HepG2 (cell line): ENCODE data around the gene CFAP73. TPM values are rescaled to one million over a fixed set of nuclear protein-coding genes. Genes with fewer than 3 reads are reported as not detected.

Experiments used
- EEA1 ChIP-seq: sonication (generic); formaldehyde crosslinking; IDR thresholded peaks from 2 replicates; pipeline ENCODE4 v1.5.1; 2020; ENCODE audit warnings: mild to moderate bottlenecking, missing genetic modification reagents, borderline replicate concordance
- EP300 ChIP-seq, 3 experiments: sonication (generic) in 1 of 3; formaldehyde crosslinking in 1 of 3; IDR thresholded peaks; 2 replicates each; pipeline versions ENCODE4 v1.5.1 to v1.6.1; 2011 to 2020; ENCODE audit warnings: low read depth in 2 of 3, low read length in 2 of 3, borderline replicate concordance in 1 of 3, improper control_type of control experiment in 1 of 3, mild to moderate bottlenecking in 1 of 3, missing genetic modification reagents in 1 of 3, moderate library complexity in 1 of 3
- GATAD2A ChIP-seq: IDR thresholded peaks from 2 replicates; pipeline ENCODE4 v1.6.1; 2016
- HMG20A ChIP-seq: IDR thresholded peaks from 2 replicates; pipeline ENCODE4 v1.6.1; 2016; ENCODE audit warnings: borderline replicate concordance
- NCOA1 ChIP-seq: sonication (generic); formaldehyde crosslinking; IDR thresholded peaks from 2 replicates; pipeline ENCODE4 v1.9.0; 2021; ENCODE audit warnings: missing genetic modification reagents
- PRDM10 ChIP-seq: sonication (generic); formaldehyde crosslinking; IDR thresholded peaks from 2 replicates; pipeline ENCODE4 v1.4.0; 2020; ENCODE audit warnings: low read depth, missing genetic modification reagents
- SMYD3 ChIP-seq: sonication (generic); formaldehyde crosslinking; IDR thresholded peaks from 2 replicates; pipeline ENCODE4 v1.8.1; 2023; ENCODE audit warnings: mild to moderate bottlenecking, missing genetic modification reagents
- SRF ChIP-seq: IDR thresholded peaks from 2 replicates; pipeline ENCODE4 v1.6.1; 2011; ENCODE audit warnings: mild to moderate bottlenecking, low read depth, low read length, moderate library complexity
- STAG1 ChIP-seq: sonication (generic); formaldehyde crosslinking; IDR thresholded peaks from 2 replicates; pipeline ENCODE4 v1.4.0; 2020; ENCODE audit warnings: missing genetic modification reagents
- U2AF2 ChIP-seq: fragments of 200-400 bp; formaldehyde crosslinking; IDR thresholded peaks from 2 replicates; pipeline ENCODE4 v1.6.1; 2017; ENCODE audit warnings: low read depth, mild to moderate bottlenecking, low read length
- ZBTB39 ChIP-seq: sonication (generic); formaldehyde crosslinking; IDR thresholded peaks from 2 replicates; pipeline ENCODE4 v1.5.0; 2020; ENCODE audit warnings: missing genetic modification reagents
- ZFP1 ChIP-seq: IDR thresholded peaks from 2 replicates; pipeline ENCODE4 v1.6.1; 2016
- ZKSCAN5 ChIP-seq: sonication (generic); formaldehyde crosslinking; IDR thresholded peaks from 2 replicates; pipeline ENCODE4 v1.5.1; 2020; ENCODE audit warnings: mild to moderate bottlenecking, missing genetic modification reagents
- ZNF264 ChIP-seq: sonication (generic); formaldehyde crosslinking; IDR thresholded peaks from 2 replicates; pipeline ENCODE4 v1.4.0; 2020; ENCODE audit warnings: missing genetic modification reagents
- ZNF784 ChIP-seq: sonication (generic); formaldehyde crosslinking; IDR thresholded peaks from 2 replicates; pipeline ENCODE4 v1.5.1; 2020; ENCODE audit warnings: missing genetic modification reagents, mild to moderate bottlenecking, borderline replicate concordance
- ZNF891 ChIP-seq: sonication (generic); formaldehyde crosslinking; IDR thresholded peaks from 2 replicates; pipeline ENCODE4 v1.5.0; 2020; ENCODE audit warnings: mild to moderate bottlenecking, missing genetic modification reagents
- polyA plus RNA-seq, 8 experiments: library from polyadenylated mRNA; depleted of rRNA in 3 of 8; stranded (reverse) in 7 of 8; unstranded in 1 of 8; fragments of >200 nt; fragmentation: Illumina TruSeq in 4 of 8; extraction: Trizol in 4 of 8; gene quantifications; 2 replicates each; pipeline versions ENCODE4 v1.2.1 to v1.2.3, GENCODE V29; 2011 to 2016; ENCODE audit warnings: low read depth in 4 of 8, missing spikeins in 1 of 8, mixed read lengths in 1 of 8; ENCODE audit not compliant: insufficient read depth in 1 of 8
- total RNA-seq, 5 experiments: library from RNA; depleted of rRNA; stranded (reverse); fragments of >200 nt; fragmentation: Illumina TruSeq; extraction: Trizol; gene quantifications; 2 replicates each; pipeline ENCODE4 v1.2.3, GENCODE V29; 2016; ENCODE audit warnings: low read depth in 1 of 5
- TF ChIP-seq, protein P1 (sequence below): sonication (generic); formaldehyde crosslinking; conservative IDR thresholded peaks from 2 replicates; pipeline ENCODE4 v1.4.0; 2020; ENCODE audit warnings: mild to moderate bottlenecking, missing genetic modification reagents, moderate library complexity
- TF ChIP-seq, protein P2 (sequence below): IDR thresholded peaks from 2 replicates; pipeline ENCODE4 v1.6.1; 2016; ENCODE audit warnings: low read depth, borderline replicate concordance

The CFAP73 gene
- total and polyA plus RNA-seq, 2 of the 13 experiments (the other 11 are each of a cell fraction or from before 2014, with no cell fraction given), result not detected

DNA sequence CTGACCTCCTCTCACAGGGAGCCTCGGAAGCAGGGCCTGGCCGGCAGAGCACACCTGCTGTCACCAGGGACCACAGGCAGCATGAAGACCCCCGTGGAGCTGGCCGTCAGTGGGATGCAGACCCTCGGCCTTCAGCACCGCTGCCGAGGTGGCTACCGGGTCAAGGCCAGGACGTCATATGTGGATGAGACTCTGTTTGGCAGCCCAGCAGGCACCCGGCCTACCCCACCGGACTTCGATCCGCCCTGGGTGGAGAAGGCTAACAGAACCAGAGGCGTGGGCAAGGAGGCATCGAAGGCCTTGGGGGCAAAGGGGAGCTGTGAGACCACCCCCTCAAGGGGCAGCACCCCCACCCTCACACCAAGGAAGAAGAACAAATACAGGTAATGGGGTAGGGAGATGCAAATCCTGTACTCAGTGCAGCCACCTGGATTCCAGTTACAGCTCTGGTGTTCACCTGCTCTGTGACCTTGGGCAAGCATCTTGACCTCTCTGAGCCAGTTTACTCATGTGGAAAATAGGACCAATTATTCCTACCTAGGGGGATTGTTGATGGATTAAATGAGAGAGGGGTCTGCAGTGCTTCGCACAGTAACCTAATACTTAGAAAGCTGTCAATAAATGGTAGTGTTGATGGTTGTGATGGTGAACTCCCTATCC is 37.3 kb downstream of the CFAP73 start (continued):
- TF ChIP-seq ZNF891 (CRISPR knock-in tag) (no peak), ZKSCAN5 (CRISPR knock-in tag) (no peak), ZNF784 (CRISPR knock-in tag) (no peak), NCOA1 (no peak), EP300 (IDR thresholded peaks at IDR 0.05; ENCODE audit: low read depth in 2 of 2, low read length in 2 of 2) (no peak), EP300 (CRISPR knock-in tag; IDR thresholded peaks at IDR 0.05; ENCODE audit: borderline replicate concordance) (no peak), STAG1 (CRISPR knock-in tag) (no peak), HMG20A (CRISPR knock-in tag) (no peak), PRDM10 (0 out of 2 replicates have a peak, but pooled peaks have one; percentile 55), ZFP1 (CRISPR knock-in tag) (no peak), GATAD2A (CRISPR knock-in tag) (peak; percentile 24; the same call in 1 of the 2 replicates), SRF (no peak), EEA1 (CRISPR knock-in tag) (no peak; the same call in 1 of the 2 replicates), U2AF2 (no peak), ZNF264 (no peak), ZBTB39 (CRISPR knock-in tag) (no peak), SMYD3 (CRISPR knock-in tag) (no peak)
- TF ChIP-seq, protein P1, sequence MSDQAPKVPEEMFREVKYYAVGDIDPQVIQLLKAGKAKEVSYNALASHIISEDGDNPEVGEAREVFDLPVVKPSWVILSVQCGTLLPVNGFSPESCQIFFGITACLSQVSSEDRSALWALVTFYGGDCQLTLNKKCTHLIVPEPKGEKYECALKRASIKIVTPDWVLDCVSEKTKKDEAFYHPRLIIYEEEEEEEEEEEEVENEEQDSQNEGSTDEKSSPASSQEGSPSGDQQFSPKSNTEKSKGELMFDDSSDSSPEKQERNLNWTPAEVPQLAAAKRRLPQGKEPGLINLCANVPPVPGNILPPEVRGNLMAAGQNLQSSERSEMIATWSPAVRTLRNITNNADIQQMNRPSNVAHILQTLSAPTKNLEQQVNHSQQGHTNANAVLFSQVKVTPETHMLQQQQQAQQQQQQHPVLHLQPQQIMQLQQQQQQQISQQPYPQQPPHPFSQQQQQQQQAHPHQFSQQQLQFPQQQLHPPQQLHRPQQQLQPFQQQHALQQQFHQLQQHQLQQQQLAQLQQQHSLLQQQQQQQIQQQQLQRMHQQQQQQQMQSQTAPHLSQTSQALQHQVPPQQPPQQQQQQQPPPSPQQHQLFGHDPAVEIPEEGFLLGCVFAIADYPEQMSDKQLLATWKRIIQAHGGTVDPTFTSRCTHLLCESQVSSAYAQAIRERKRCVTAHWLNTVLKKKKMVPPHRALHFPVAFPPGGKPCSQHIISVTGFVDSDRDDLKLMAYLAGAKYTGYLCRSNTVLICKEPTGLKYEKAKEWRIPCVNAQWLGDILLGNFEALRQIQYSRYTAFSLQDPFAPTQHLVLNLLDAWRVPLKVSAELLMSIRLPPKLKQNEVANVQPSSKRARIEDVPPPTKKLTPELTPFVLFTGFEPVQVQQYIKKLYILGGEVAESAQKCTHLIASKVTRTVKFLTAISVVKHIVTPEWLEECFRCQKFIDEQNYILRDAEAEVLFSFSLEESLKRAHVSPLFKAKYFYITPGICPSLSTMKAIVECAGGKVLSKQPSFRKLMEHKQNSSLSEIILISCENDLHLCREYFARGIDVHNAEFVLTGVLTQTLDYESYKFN (CRISPR knock-in tag), result peak; percentile 36; the same call in 1 of the 2 replicates
- TF ChIP-seq, protein P2, sequence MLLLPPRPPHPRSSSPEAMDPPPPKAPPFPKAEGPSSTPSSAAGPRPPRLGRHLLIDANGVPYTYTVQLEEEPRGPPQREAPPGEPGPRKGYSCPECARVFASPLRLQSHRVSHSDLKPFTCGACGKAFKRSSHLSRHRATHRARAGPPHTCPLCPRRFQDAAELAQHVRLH (CRISPR knock-in tag), result no peak
